ENCODE data around the gene PDGFB. TPM values are rescaled to one million over a fixed set of nuclear protein-coding genes. Genes with fewer than 3 reads are reported as not detected.

Gene PDGFB
- total and polyA plus RNA-seq, 2 experiments from 2014 or later: 2.5 to 4.3 TPM

GRCh38 chr22:39270792-39271191 is 26.0 kb upstream of the PDGFB start:
- H4K20me1 ChIP-seq (ENCODE audit: insufficient read depth, poor library complexity, severe bottlenecking): no peaks in the 10 kb centered on the region
- H3K4me3 ChIP-seq: no peak overlapping the region
- H3K9me2 ChIP-seq (replicated peaks; ENCODE audit: insufficient read depth): no peaks in the 10 kb centered on the region
- H3K9me3 ChIP-seq (ENCODE audit: low read depth): no peaks in the 10 kb centered on the region
- no peaks in the 10 kb centered on the region for H3K27me3 ChIP-seq
- TF ChIP-seq EZH2phosphoT487 (IDR thresholded peaks at IDR 0.05; ENCODE audit: low read depth, severe bottlenecking, unreplicated experiment): no peak
- TF ChIP-seq, protein P1, sequence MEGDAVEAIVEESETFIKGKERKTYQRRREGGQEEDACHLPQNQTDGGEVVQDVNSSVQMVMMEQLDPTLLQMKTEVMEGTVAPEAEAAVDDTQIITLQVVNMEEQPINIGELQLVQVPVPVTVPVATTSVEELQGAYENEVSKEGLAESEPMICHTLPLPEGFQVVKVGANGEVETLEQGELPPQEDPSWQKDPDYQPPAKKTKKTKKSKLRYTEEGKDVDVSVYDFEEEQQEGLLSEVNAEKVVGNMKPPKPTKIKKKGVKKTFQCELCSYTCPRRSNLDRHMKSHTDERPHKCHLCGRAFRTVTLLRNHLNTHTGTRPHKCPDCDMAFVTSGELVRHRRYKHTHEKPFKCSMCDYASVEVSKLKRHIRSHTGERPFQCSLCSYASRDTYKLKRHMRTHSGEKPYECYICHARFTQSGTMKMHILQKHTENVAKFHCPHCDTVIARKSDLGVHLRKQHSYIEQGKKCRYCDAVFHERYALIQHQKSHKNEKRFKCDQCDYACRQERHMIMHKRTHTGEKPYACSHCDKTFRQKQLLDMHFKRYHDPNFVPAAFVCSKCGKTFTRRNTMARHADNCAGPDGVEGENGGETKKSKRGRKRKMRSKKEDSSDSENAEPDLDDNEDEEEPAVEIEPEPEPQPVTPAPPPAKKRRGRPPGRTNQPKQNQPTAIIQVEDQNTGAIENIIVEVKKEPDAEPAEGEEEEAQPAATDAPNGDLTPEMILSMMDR (IDR thresholded peaks at IDR 0.05; ENCODE audit: poor library complexity): no peak
- TF ChIP-seq EZH2 (IDR thresholded peaks at IDR 0.05; ENCODE audit: borderline replicate concordance): no peak
- 95% methylated on average over 9 of the region's 9 CpGs for WGBS (ENCODE audit: low lambda C conversion rate, missing lambda C conversion rate)
- H3K4me1 ChIP-seq (ENCODE audit: insufficient read depth): no peaks in the 10 kb centered on the region
- H3K79me2 ChIP-seq: no peaks in the 10 kb centered on the region
- no peak for DNase-seq (ENCODE audit: low spot score)
- H3K36me3 ChIP-seq (replicated peaks; ENCODE audit: insufficient read depth, low read depth): no peaks in the 10 kb centered on the region
- no peak overlapping the region for H2AFZ ChIP-seq
- H3K4me2 ChIP-seq: no peak overlapping the region
- no peak overlapping the region for H3K27ac ChIP-seq

DNA sequence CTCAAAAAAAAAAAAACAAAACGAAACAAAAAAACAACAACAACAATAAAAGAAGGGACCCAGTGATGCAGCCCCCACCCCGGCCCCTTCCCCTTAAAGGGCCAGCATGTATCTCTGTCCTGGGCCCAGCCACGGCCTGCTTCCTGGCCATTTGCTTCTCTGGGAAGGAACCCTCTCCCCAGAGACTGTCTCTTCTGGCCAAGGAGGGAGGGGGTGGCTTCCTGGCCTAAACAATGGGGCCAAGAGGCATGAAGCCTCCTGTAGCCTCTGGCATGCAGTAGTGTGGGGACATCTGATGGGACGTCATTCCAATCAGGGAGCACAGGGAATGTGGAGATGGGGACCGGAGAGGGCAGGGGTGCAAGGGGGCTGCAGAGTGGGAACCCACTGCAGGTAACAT is 25.5 kb upstream of the PDGFB start:
- Histone ChIP-seq H3K27ac (no peak overlapping the region), H4K20me1 (ENCODE audit: insufficient read depth, poor library complexity, severe bottlenecking) (no peaks in the 10 kb centered on the region), H2AFZ (no peak overlapping the region), H3K27me3 (no peaks in the 10 kb centered on the region), H3K4me1 (ENCODE audit: insufficient read depth) (no peaks in the 10 kb centered on the region), H3K4me3 (no peak overlapping the region), H3K9me3 (ENCODE audit: low read depth) (no peaks in the 10 kb centered on the region), H3K4me2 (no peak overlapping the region), H3K36me3 (replicated peaks; ENCODE audit: insufficient read depth, low read depth) (no peaks in the 10 kb centered on the region), H3K9me2 (replicated peaks; ENCODE audit: insufficient read depth) (no peaks in the 10 kb centered on the region), H3K79me2 (no peaks in the 10 kb centered on the region)
- WGBS (ENCODE audit: low lambda C conversion rate, missing lambda C conversion rate): 92% methylated on average over 5 of the region's 5 CpGs
- TF ChIP-seq EZH2 (IDR thresholded peaks at IDR 0.05; ENCODE audit: borderline replicate concordance): no peak
- no peak for TF ChIP-seq EZH2phosphoT487 (IDR thresholded peaks at IDR 0.05; ENCODE audit: low read depth, severe bottlenecking, unreplicated experiment)
- TF ChIP-seq, protein P1 (IDR thresholded peaks at IDR 0.05; ENCODE audit: poor library complexity): no peak
- DNase-seq (ENCODE audit: low spot score): no peak

DNA sequence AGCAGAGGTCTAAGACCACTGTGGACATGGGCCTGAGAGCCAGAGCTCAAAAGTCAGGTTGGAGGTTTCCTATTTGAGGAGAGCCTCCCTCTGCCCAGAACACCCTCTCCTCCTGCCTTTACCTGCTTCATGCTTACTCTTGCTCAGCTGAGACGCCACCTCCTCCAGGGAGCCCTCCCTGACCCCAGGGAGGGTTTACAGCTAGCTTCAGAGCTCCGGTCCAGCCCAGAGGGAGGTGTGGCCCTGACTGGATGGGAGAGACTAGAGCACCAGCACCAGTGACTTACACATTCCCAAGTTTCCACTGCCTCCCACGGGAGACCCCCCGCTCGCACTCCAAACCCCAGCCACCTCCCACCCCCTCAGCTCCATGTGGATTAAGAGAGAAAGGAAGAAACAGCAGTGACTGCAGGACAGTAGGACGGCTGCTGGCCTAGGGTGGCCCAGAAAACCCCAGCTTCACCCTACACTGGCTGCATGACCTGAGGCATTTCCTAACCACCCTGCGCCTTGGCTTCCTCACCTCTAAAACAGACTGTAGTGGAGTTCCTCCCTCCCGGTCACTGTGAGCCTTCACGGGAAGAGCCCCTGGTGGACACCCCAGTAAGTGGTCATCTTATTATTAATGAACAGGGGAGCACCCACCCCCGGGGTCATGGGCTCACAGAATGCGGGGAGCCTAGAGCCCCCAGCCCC is 24.5 kb upstream of the PDGFB start:
- Histone ChIP-seq H3K9me3 (ENCODE audit: low read depth) (no peaks in the 10 kb centered on the region), H3K9me2 (replicated peaks; ENCODE audit: insufficient read depth) (no peaks in the 10 kb centered on the region), H3K27ac (no peak overlapping the region), H3K27me3 (no peaks in the 10 kb centered on the region), H2AFZ (no peak overlapping the region), H4K20me1 (ENCODE audit: insufficient read depth, poor library complexity, severe bottlenecking) (no peaks in the 10 kb centered on the region), H3K4me1 (ENCODE audit: insufficient read depth) (no peaks in the 10 kb centered on the region), H3K4me3 (no peak overlapping the region), H3K36me3 (replicated peaks; ENCODE audit: insufficient read depth, low read depth) (no peaks in the 10 kb centered on the region), H3K4me2 (no peak overlapping the region), H3K79me2 (no peaks in the 10 kb centered on the region)
- no peak for TF ChIP-seq EZH2phosphoT487 (IDR thresholded peaks at IDR 0.05; ENCODE audit: low read depth, severe bottlenecking, unreplicated experiment)
- no peak for TF ChIP-seq EZH2 (IDR thresholded peaks at IDR 0.05; ENCODE audit: borderline replicate concordance)
- TF ChIP-seq, protein P1 (IDR thresholded peaks at IDR 0.05; ENCODE audit: poor library complexity): no peak
- DNase-seq (ENCODE audit: low spot score): no peak
- 82% methylated on average over 10 of the region's 11 CpGs for WGBS (ENCODE audit: low lambda C conversion rate, missing lambda C conversion rate)

All from hepatocyte (in vitro differentiated cells).